Trophoblast cell (in vitro differentiated cells and primary cell): ENCODE results near the gene ARHGAP42.

Experiments used
- DNase-seq, 2 donors: peaks; one replicate each; pipeline ENCODE4 v3.0.0-alpha.2; 2016
- H2AFZ ChIP-seq: 2 replicates; pipeline ENCODE4 v1.6.1; 2013; ENCODE audit warnings: low read length, moderate library complexity, mild to moderate bottlenecking; ENCODE audit not compliant: insufficient read depth, poor library complexity
- H2AK5ac ChIP-seq: 2 replicates; pipeline ENCODE4 v1.6.1; 2013; ENCODE audit warnings: mild to moderate bottlenecking, low read length
- H2BK120ac ChIP-seq: 2 replicates; pipeline ENCODE4 v1.6.1; 2013; ENCODE audit warnings: low read length, mild to moderate bottlenecking, moderate library complexity; ENCODE audit not compliant: insufficient read depth, poor library complexity
- H2BK12ac ChIP-seq: 2 replicates; pipeline ENCODE4 v1.6.1; 2013; ENCODE audit warnings: mild to moderate bottlenecking, low read length, moderate library complexity
- H2BK5ac ChIP-seq: 2 replicates; pipeline ENCODE4 v1.6.1; 2013; ENCODE audit warnings: low read length, low read depth, moderate library complexity, mild to moderate bottlenecking; ENCODE audit not compliant: poor library complexity
- H3K14ac ChIP-seq: 2 replicates; pipeline ENCODE4 v1.6.1; 2013; ENCODE audit warnings: mild to moderate bottlenecking, low read length
- H3K18ac ChIP-seq: 2 replicates; pipeline ENCODE4 v1.6.1; 2013; ENCODE audit warnings: mild to moderate bottlenecking, low read length
- H3K23ac ChIP-seq: 2 replicates; pipeline ENCODE4 v1.6.1; 2013; ENCODE audit warnings: low read length
- H3K27ac ChIP-seq: 2 replicates; pipeline ENCODE4 v1.5.1; 2013; ENCODE audit warnings: low read depth, mild to moderate bottlenecking, inconsistent platforms, low read length, moderate library complexity
- H3K27me3 ChIP-seq: 2 replicates; pipeline ENCODE4 v1.6.1; 2013; ENCODE audit warnings: inconsistent platforms, mild to moderate bottlenecking, low read length, moderate library complexity; ENCODE audit not compliant: insufficient read depth
- H3K36me3 ChIP-seq, 2 experiments: 1 replicate in 1 of 2; 2 replicates in 1 of 2; pipeline ENCODE4 v1.6.1; 2013; ENCODE audit warnings: low read length in 2 of 2, mild to moderate bottlenecking in 2 of 2, moderate library complexity in 1 of 2; ENCODE audit not compliant: insufficient read depth in 2 of 2, control insufficient read depth in 1 of 2
- H3K4ac ChIP-seq: 2 replicates; pipeline ENCODE4 v1.6.1; 2013; ENCODE audit warnings: low read depth, mild to moderate bottlenecking, low read length, moderate library complexity
- H3K4me1 ChIP-seq, 2 experiments: 1 replicate in 1 of 2; 2 replicates in 1 of 2; pipeline ENCODE4 v1.6.1; 2013; ENCODE audit warnings: low read length in 2 of 2, mild to moderate bottlenecking in 2 of 2, moderate library complexity in 1 of 2; ENCODE audit not compliant: insufficient read depth in 2 of 2, control insufficient read depth in 1 of 2
- H3K4me2 ChIP-seq: 2 replicates; pipeline ENCODE4 v1.6.1; 2013; ENCODE audit warnings: inconsistent platforms, mild to moderate bottlenecking, low read length, moderate library complexity
- H3K4me3 ChIP-seq: 2 replicates; pipeline ENCODE4 v1.5.1; 2013; ENCODE audit warnings: mild to moderate bottlenecking, low read depth, low read length, inconsistent platforms
- H3K79me1 ChIP-seq: one replicate; pipeline ENCODE4 v1.6.1; 2013; ENCODE audit warnings: low read length
- H3K79me2 ChIP-seq: 2 replicates; pipeline ENCODE4 v1.6.1; 2013; ENCODE audit warnings: low read length, mild to moderate bottlenecking; ENCODE audit not compliant: control insufficient read depth, insufficient read depth, poor library complexity
- H3K9ac ChIP-seq: 2 replicates; pipeline ENCODE4 v1.6.1; 2013; ENCODE audit warnings: mild to moderate bottlenecking, low read length
- H3K9me3 ChIP-seq: 2 replicates; pipeline ENCODE4 v1.6.1; 2013; ENCODE audit warnings: low read depth, mild to moderate bottlenecking, control low read depth, inconsistent platforms, low read length; ENCODE audit not compliant: insufficient read depth
- H4K12ac ChIP-seq: 2 replicates; pipeline ENCODE4 v1.6.1; 2013; ENCODE audit warnings: low read depth, mild to moderate bottlenecking, low read length, moderate library complexity
- H4K8ac ChIP-seq: 2 replicates; pipeline ENCODE4 v1.6.1; 2013; ENCODE audit warnings: low read depth, mild to moderate bottlenecking, low read length, moderate library complexity
- H4K91ac ChIP-seq: one replicate; pipeline ENCODE4 v1.6.1; 2013; ENCODE audit warnings: low read depth, mild to moderate bottlenecking, low read length, moderate library complexity
- WGBS: extraction: QIAGEN DNeasy Blood & Tissue Kit; methylation state at CpG from one replicate; pipeline ENCODE4 v1.1.7; 2013; ENCODE audit warnings: missing lambda C conversion rate; ENCODE audit not compliant: insufficient read length, insufficient coverage; ENCODE audit errors: extremely low coverage; 5-methylcytosine and 5-hydroxymethylcytosine counted together

ARHGAP42 gene

DNA sequence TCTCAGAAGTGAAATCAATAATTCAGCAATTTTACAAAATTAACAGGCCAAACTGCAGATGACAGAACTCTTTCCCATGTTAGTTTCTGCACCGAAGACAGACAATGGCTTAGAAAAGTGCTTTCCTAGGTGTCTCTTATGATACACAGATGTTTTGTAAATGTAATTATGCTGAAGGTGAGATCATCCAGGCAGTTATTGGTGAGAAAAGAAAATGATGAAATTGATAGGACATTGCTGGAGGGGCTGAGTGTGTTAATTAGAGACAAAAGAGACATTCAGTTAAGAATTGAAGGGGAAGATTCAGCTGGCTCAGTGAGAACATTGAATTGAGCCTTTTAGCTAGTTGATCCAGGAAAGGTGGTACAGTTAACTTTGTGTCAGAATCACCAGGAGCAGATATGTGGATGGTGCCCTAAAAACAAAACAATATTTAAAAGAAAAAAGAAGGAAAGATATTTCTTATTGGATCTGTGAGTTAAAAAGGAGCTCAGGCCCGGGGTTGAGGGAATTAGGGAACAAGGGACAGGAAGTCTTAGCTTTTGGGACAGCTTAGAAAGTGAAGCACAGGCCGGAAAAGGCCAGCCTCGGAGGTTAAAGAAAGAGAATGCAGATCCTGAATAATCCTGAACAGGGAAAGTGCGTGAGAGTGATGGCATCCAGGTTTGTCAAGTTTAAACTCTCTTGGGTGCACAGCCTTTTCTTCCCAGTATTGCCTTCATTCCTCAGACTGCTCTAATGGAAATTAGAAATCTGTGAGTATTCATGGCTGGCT is 16.9 kb downstream of the ARHGAP42 start:
- Histone ChIP-seq H3K27ac (no peak overlapping the region), H3K23ac (no peak overlapping the region), H3K9ac (no peak overlapping the region), H3K4me1 (no peaks in the 10 kb centered on the region), H2AFZ (no peak overlapping the region), H3K18ac (no peak overlapping the region), H3K36me3 (no peaks in the 10 kb centered on the region), H3K4me2 (no peak overlapping the region), H3K27me3 (no peaks in the 10 kb centered on the region), H3K79me2 (no peaks in the 10 kb centered on the region), H2BK5ac (no peak overlapping the region), H4K91ac (no peak overlapping the region), H3K4me3 (no peak overlapping the region), H3K14ac (no peak overlapping the region), H3K79me1 (no peaks in the 10 kb centered on the region), H4K8ac (no peak overlapping the region), H2BK12ac (no peak overlapping the region), H4K12ac (no peak overlapping the region), H2AK5ac (no peak overlapping the region), H3K4ac (no peak overlapping the region), H3K9me3 (no peaks in the 10 kb centered on the region), H2BK120ac (no peak overlapping the region)
- no CpG with 5 or more reads among the region's 5 CpGs for WGBS
- no peak for DNase-seq

DNA sequence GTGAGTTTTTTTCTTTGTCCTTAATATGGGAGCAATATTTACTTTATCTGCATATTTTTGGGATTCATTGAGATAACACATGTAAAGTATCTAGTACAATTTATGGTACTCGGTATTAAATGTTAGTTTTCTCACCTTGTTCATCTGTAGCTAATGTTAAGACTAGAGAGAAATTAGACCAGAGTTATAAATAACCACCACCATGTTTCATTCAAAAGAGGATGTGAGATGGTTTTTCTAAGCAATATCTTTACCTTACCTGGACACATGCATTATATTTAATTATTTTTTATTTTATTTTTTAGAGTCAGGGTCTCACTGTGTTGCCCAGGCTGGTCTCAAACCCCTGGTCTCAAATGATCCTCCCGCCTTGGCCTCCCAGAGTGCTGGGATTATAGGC is 18.4 kb downstream of the ARHGAP42 start:
- H3K27me3 ChIP-seq, result no peaks in the 10 kb centered on the region
- no peak overlapping the region for H4K91ac ChIP-seq
- H2BK5ac ChIP-seq, result no peak overlapping the region
- H3K14ac ChIP-seq, result no peak overlapping the region
- no peak overlapping the region for H2AFZ ChIP-seq
- no peaks in the 10 kb centered on the region for H3K4me1 ChIP-seq
- no peak overlapping the region for H3K18ac ChIP-seq
- no peak overlapping the region for H2AK5ac ChIP-seq
- H3K4me2 ChIP-seq, result no peak overlapping the region
- no peak overlapping the region for H4K8ac ChIP-seq
- H4K12ac ChIP-seq, result no peak overlapping the region
- no peak overlapping the region for H3K23ac ChIP-seq
- H3K4me3 ChIP-seq, result no peak overlapping the region
- no peak overlapping the region for H3K27ac ChIP-seq
- H3K4ac ChIP-seq, result no peak overlapping the region
- H2BK120ac ChIP-seq, result no peak overlapping the region
- H3K9me3 ChIP-seq, result no peaks in the 10 kb centered on the region
- DNase-seq, result no peak
- no peak overlapping the region for H3K9ac ChIP-seq
- H2BK12ac ChIP-seq, result no peak overlapping the region
- H3K36me3 ChIP-seq, result no peaks in the 10 kb centered on the region
- no peaks in the 10 kb centered on the region for H3K79me2 ChIP-seq
- H3K79me1 ChIP-seq, result no peaks in the 10 kb centered on the region
- WGBS, result no CpG with 5 or more reads among the region's 2 CpGs

DNA sequence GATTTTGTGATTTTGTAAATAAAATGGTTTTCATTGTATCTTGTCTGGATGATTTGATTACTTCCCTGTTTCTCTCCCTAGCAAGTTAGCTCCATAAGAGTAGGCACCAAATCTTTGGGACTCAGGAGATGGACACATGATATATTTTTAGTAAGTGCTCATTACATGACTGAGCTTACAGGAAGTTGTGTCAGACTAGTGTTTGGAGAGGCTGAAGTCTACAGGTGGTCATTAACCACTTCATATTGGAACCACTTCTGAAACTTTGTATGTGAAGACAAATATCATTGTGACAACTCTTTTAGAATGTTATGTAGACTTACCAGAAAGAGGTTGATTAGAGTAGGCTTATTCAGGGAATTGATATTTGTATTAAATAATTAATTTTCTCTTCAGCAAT is 19.1 kb downstream of the ARHGAP42 start:
- Histone ChIP-seq H3K18ac (no peak overlapping the region), H3K9me3 (no peaks in the 10 kb centered on the region), H3K79me1 (no peaks in the 10 kb centered on the region), H3K27ac (no peak overlapping the region), H3K23ac (no peak overlapping the region), H3K4ac (no peak overlapping the region), H3K14ac (no peak overlapping the region), H2AFZ (no peak overlapping the region), H2BK12ac (no peak overlapping the region), H4K12ac (no peak overlapping the region), H3K4me2 (no peak overlapping the region), H3K27me3 (no peaks in the 10 kb centered on the region), H3K9ac (no peak overlapping the region), H3K4me3 (no peak overlapping the region), H2BK120ac (no peak overlapping the region), H2AK5ac (no peak overlapping the region), H2BK5ac (no peak overlapping the region), H3K36me3 (no peaks in the 10 kb centered on the region), H4K91ac (no peak overlapping the region), H3K79me2 (no peaks in the 10 kb centered on the region), H4K8ac (no peak overlapping the region), H3K4me1 (no peaks in the 10 kb centered on the region)
- DNase-seq, result no peak

DNA sequence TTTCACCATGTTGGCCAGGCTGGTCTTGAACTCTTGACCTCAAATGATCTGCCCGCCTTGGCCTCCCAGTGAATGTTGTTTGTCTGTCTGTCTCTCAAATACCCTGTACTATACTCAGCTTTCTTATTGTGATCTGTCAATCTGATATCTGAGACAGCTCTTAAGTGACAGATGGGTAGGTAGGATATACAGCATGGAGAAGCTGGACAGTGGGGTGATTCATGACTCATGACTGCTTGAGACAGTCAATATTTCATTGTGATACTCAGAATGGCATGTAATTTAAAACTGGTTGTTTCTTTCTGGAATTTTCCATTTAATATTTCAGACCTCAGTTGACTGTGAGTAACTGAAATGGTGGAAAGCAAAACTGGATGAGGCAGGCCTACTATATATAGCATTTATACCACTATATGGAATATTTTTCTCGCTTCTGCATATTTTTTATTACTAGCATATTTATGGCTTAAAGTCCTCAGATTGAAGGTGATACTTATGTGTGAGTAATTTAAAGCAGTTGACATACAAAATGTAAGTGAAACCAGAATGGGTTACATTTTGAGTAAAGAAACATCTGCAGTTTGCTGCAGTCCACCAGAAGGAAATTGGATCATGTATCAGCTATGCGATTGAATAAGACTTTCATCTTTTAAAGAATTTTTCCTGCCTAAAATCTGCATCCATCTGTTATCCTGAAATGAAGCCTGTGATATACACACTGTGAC is 22.3 kb downstream of the ARHGAP42 start:
- no CpG with 5 or more reads among the region's 3 CpGs for WGBS
- no peaks in the 10 kb centered on the region for H3K79me1 ChIP-seq
- H4K91ac ChIP-seq, result no peak overlapping the region
- no peak overlapping the region for H3K4me2 ChIP-seq
- no peak overlapping the region for H3K4ac ChIP-seq
- H3K79me2 ChIP-seq, result no peaks in the 10 kb centered on the region
- H3K9ac ChIP-seq, result no peak overlapping the region
- no peak overlapping the region for H2BK120ac ChIP-seq
- H2AK5ac ChIP-seq, result no peak overlapping the region
- H3K23ac ChIP-seq, result no peak overlapping the region
- H2BK12ac ChIP-seq, result no peak overlapping the region
- no peak overlapping the region for H3K14ac ChIP-seq
- no peak overlapping the region for H4K8ac ChIP-seq
- H3K4me1 ChIP-seq, result no peaks in the 10 kb centered on the region
- no peak overlapping the region for H3K18ac ChIP-seq
- H2BK5ac ChIP-seq, result no peak overlapping the region
- H3K27me3 ChIP-seq, result no peaks in the 10 kb centered on the region
- no peak overlapping the region for H3K27ac ChIP-seq
- no peaks in the 10 kb centered on the region for H3K36me3 ChIP-seq
- no peak for DNase-seq
- no peaks in the 10 kb centered on the region for H3K9me3 ChIP-seq
- no peak overlapping the region for H2AFZ ChIP-seq
- no peak overlapping the region for H3K4me3 ChIP-seq
- no peak overlapping the region for H4K12ac ChIP-seq
